Uterus (tissue), 2 donors: Measurements from ENCODE around the gene TMEM14A.

ENCODE experiments used
- CTCF ChIP-seq, 4 experiments: fragments of 200-600 bp in 2 of 4; fragments of 450-650 bp in 2 of 4; sonication (generic) in 2 of 4; IDR thresholded peaks; one replicate each; pipeline ENCODE4 v1.5.1; 2016 to 2019; ENCODE audit warnings: antibody characterized with exemption in 4 of 4, mild to moderate bottlenecking in 2 of 4, moderate library complexity in 1 of 4
- POLR2A ChIP-seq, 2 donors: fragments of 450-650 bp; IDR thresholded peaks; one replicate each; pipeline ENCODE4 v1.6.1; 2016; ENCODE audit warnings: antibody characterized with exemption in 2 of 2, mild to moderate bottlenecking in 1 of 2, moderate library complexity in 1 of 2

GRCh38 chr6:52728394-52728793 is 57.5 kb downstream of the TMEM14A start:
- TF ChIP-seq POLR2A (IDR thresholded peaks at IDR 0.05) (no peak), CTCF (IDR thresholded peaks at IDR 0.05) (no peak)
